ENCODE results near the gene CNTNAP5.

DNA sequence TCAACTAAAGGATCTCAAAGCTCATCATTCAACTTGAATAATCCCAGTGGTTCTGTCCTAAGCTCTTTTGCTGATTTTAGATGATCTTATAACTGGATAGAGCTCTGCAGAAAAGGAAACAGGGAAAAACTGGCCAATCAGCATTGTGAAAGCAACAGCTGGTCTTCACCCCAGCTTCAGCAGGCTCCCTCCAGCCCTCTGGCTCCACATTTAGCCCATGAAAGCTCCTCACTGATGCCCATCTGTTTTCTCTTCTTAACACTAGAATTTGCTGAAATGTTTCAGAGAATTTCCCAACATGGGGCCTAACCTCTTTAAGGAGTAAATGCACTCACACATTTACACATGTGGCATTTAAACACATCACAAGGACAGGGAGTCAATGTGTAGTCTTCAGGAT, 223.3 kb downstream of the CNTNAP5 start:
- TF ChIP-seq EZH2 (IDR thresholded peaks at IDR 0.05; ENCODE audit: borderline replicate concordance, insufficient read depth, low read depth, low read length, poor library complexity, severe bottlenecking) = no peak
- TF ChIP-seq, protein P1, sequence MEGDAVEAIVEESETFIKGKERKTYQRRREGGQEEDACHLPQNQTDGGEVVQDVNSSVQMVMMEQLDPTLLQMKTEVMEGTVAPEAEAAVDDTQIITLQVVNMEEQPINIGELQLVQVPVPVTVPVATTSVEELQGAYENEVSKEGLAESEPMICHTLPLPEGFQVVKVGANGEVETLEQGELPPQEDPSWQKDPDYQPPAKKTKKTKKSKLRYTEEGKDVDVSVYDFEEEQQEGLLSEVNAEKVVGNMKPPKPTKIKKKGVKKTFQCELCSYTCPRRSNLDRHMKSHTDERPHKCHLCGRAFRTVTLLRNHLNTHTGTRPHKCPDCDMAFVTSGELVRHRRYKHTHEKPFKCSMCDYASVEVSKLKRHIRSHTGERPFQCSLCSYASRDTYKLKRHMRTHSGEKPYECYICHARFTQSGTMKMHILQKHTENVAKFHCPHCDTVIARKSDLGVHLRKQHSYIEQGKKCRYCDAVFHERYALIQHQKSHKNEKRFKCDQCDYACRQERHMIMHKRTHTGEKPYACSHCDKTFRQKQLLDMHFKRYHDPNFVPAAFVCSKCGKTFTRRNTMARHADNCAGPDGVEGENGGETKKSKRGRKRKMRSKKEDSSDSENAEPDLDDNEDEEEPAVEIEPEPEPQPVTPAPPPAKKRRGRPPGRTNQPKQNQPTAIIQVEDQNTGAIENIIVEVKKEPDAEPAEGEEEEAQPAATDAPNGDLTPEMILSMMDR (IDR thresholded peaks at IDR 0.05) = no peak
